HG03378 (cell line): ENCODE measurements around the gene NRG2.

Experiments
- ATAC-seq: cut with Tn5 transposase; IDR thresholded peaks from one replicate; pipeline ENCODE4 v1.9.1; 2021; ENCODE audit warnings: mild to moderate bottlenecking, moderate library complexity; ENCODE audit not compliant: unreplicated experiment

Gene NRG2

DNA sequence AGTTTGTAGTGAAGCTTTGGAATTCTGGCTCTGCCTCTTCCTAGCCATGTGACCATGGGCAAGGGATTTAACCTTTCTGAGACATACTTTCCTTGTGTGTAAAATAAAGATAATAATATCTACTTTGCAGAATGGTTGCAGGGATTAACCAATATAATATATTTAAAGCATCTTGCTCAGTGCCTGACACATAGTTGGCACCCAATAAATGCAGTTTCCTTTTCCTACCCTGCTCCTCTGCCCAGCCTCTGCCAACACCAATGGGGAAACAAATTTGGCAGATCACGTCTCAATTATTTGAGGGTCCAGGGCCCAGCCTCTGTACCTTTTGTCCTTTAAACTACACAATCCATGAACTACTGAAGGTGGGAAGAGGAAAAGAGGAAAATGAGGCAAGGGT, 91.1 kb downstream of the NRG2 start:
- ATAC-seq = no peak

DNA sequence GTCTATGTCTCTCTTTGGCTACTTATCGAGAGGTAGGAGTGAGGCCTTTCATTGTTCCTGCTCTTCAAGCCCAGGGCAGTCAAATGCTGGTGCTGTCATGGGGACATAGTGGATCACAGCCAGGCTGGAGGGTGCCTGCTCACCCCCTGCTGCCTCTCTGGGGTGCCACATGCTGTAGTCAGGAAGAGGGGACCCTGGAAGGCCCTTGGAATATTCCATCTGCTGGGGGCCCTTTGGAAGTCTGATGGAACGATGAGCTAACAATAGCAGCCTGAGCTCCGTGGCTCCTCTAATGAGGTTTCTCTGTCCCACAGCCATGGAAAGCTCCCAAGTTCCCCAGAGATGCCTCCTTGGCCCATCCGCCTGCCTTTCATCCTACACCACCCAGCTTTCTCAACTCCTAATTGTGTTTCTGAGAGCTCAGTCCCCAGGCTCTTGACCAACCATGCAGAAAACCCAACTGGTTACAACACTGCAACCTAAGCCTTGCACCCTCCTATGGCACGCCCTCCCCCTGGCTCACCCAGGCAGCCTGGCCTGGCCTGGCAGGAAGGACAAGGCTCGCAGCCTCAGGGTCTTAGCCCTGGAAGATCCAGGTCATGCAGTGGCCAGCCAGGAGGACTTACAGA, 91.7 kb downstream of the NRG2 start:
- no peak for ATAC-seq

DNA sequence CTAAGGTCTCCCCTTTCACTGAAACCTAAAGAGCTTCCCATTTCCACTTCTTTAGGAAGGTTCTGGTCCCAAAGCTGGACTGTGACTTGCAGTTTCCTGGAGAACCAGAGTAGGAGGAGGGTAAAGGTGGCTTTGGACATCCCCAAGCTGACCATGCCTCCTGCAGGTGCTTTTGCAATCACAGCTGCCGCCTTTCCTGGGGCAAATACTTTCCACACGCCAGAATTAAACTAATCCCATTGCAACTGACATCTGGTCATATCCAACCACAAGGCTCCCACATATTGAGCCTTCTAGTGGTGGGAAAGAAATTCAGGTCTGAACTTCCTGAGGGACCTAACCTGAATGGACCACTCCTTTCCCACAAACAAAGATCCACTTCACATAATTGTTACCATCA, 92.7 kb downstream of the NRG2 start:
- no peak for ATAC-seq

DNA sequence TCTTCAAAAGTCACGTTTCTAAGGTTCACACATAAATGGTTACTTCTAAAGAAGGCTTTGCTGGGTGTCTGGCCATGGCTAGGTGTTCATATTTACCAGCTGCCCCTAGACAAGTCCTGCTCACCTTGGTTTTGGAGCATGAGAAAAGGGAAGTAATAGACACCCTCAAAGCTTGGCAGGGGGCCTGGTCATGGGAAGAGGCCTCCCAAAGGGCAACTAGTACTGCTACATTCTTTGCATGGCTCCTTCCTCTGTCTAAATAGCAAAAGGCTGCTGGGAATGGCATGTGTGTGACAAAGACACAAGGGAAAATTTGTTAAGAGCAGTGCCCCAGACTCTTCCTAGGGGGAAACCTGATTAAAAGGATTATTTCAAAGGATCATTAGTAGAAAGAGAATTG, 93.4 kb downstream of the NRG2 start:
- no peak for ATAC-seq

DNA sequence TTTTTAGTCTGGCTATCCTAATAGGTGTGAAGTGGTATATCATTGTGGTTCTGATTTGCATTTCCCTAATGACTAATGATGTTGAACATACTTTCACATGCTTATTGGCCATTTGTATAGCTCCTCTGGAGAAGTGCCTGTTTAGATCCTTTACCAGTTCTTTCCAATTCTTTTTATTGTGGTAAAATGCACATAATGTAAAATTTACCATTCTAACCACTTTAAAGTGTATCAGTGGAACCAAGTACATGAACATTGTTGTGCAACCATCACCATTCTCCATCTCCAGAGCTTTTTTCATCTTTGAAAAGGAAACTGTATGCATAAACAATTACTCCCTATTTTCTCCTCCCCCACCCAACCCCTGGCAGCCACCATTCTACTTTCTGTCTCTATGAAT, 95.4 kb downstream of the NRG2 start:
- no peak for ATAC-seq

DNA sequence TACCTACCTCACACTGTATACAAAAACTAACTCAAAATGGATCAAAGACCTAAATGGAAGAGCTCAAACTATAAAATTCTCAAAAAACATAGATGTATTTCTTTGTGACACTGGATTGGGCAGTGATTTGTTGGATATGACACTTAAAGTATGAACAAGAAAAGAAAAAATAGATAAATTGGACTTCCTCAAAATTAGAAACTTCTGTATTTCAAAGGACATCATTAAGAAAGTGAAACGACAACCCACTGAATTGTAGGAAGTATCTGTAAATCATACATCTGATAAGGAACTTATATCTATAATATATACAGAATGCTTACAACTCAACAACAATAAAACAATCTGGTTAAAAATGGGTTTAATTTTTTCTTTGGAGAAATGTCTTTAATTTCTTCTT, 96.7 kb downstream of the NRG2 start:
- ATAC-seq = no peak

DNA sequence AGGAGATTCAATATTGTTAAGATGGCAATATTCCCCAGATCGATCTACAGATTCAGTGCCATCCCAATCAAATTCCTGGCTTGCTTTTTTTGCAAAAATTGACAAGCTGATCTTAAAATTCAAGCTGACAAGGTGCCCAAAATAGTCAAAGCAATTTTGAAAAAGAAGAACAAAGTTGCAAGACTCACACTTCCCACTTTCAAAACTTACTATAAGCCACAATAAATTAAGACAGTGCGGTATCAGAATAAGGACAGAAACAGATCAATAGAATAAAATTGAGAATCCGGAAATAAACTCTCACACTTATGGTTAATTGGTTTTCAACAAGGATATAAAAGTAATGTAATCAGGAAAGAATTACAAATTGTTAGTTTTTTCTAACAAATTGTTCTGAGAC, 97.1 kb downstream of the NRG2 start:
- no peak for ATAC-seq

DNA sequence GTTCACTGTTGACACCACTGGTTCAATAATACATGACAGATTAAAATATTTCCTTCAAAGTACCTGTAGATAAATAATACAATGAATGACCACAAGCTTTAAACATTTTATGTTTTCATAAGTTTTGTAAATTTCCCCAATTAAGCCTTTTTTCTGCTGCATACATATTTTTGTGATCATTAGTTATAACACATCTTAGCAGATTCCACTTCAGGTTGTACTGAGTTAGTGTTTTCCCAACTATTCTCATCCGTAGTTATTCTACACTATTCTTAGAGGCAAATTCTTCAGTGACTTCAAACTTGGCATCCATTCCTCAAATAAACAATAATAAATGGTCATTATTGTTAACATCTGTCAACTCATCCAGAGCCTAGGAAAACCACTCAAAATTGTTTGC, 100.9 kb downstream of the NRG2 start:
- no peak for ATAC-seq

DNA sequence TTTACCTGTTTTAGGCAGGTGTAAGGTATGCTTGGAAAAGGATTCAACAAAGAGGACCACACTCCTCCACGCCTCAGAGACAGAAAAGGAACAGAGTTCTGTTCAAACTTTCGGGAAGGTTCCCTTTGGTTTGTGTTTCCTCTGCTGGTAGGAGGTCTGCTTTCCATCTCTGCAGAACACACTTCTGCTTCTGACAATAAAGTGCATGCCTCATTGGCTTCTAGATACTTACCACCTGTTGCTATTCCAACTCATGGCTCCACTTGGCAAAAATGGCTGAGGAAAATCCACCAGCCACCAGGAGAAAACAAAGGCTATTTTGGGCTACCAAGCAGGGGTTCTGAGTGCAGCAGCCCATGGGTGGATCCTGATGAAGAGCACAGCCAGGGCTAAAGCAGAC, 112.7 kb downstream of the NRG2 start:
- ATAC-seq = no peak

DNA sequence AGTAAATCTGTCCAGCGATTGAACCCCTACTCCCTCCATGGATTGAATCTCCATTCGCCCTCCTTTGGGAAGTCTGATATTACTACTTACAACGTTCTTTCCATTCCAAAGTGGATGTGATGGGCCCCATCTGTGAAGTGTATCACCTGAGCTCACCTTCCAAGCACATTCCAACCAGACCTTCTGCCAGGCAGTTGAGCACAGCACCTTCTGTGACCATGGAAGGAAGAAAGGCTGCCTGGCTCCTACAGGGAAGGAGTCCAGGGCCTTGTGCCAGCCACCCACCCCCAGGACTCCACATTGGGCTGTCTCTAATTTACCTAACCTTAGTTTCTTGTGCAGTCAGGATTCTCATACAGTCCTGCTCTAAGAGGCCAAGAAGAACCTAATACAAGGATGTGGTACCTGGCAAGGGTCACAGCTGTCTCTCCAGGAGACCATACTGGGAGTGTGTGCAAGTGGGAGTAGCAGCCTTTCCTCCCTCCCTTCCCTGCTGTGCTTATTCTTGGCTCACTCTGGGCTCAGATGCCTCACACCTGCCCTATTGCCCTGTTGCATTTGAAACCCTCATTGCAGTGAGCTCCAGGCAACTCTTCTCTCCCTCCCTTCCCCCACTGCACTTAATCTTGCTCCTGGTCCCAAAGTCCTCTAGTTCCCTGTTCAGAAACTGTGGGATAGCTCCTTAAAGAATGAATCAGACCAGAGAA, 116.1 kb downstream of the NRG2 start:
- ATAC-seq = no peak

DNA sequence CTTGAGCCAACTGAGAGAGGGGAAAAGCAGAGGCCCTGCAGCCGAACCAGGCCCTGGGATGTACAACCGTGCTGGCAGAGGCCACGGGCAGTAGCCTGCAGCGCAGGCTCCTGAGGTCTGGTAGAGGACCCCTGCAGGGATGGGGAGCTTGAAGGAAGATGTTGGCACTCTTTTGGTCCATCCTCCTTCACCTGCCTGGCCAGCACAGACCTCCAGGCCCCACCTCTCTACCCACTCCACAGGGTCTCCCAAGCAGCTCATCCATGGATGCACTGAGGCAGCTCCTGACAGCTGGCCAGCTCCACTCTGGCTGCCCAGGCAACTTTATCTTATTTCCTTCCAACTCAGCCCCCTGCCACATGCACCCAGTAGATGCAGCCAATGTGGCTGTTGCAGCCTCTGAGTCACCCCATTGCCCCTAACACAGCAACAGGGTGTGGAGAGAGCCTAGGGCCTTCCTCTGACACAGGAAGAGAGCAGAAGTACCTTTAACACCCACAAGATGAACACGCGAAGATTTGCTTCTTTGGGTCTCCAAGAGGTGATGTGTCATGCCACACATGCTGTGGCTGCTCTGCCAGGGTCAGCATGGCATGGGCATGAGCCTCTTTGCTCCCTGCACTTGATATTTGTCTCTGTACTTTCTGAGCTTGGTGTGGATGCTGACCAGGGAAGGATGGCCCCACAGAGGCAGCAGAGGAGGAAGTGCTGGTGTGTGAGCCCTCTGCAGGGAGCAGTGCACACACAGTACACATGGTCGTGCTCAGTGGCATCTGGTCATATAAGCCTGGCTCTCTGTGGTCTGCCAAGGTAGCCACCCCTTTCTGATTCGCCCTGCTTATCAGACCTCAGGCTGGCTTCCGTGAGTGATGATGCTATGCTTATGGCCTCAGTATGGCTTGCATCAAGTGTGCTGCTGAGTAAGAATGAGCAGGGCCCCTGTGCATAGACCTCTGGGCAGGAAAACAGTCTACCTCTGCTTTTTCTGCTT, 117.2 kb downstream of the NRG2 start:
- ATAC-seq = no peak

DNA sequence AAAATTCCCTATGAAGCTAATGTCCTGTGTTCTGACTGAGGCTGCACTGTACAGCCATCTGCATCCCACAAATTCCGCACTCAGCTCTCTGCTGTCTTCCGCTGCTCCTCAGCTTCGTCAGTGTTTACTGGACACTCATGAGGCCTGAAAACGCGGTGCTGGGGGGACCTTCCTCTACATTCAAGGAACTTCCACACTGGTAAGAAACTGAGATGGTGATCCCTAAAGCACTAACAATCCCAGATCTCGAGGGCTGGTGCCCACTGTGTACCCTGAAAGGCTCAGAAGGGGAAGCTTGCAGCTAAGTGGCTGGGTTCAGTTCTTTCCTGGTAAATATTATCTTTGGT, 117.9 kb downstream of the NRG2 start:
- ATAC-seq = no peak

DNA sequence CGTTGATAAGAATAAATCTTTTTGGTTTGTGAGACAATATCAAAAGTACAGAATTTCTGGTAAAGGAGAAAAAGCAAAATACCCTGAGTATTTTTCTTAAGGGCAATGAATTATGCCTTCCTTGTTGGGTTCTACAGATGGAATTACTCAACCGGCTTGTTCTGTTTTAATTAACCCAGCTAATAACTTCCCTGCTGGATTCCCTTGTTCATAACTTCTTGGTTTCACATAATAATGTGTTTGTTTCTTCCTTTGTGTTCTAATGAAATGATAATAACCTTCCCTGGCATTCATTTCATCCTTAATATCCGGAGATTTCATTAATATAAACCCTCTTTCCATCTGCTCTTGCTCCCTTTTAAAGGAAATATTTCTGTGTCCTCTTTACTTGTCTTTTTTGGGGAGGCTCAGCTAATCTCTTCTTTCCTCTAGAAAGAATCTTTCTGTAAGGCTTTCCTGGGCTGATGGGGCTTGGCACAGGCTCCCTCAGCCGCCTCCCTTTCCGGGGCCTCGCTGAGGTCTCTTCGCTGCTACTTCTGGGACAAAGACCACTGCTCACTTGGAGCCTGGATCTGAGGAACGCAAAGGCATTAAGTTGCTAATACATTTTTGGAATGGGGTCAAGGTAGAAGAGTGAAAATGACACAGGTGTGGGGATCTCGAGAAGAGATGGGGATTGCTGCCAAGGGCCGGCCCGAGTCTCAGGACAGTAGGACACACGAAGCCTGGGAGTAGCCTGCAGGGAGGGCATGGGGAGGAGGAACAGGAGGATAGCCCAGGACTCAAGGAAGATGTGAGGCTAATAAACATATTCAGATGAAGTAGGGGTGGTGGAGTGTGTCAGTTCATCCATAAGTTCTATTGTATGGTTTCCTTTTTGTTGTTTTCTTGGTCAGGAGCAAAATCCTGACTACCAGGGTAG, 118.5 kb downstream of the NRG2 start:
- no peak for ATAC-seq

DNA sequence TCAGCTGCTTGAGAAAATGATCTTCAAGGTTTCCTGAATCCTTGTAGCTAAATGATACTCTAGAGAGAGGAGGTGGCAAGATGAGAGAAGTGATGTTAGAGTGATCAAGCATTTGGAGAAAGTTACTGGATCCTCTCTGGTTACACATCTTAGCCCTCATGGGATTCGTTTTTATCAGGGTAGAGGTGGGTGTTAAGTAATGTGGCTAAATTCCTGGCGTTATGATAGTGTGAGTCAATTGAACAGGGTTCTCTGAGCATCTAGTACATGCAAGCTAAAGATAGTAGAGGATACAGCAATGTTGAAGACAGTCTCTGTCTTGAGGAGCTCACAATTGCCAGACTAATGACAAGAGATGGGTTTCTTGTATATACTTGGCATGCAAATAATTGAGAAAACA, 123.8 kb downstream of the NRG2 start:
- no peak for ATAC-seq

DNA sequence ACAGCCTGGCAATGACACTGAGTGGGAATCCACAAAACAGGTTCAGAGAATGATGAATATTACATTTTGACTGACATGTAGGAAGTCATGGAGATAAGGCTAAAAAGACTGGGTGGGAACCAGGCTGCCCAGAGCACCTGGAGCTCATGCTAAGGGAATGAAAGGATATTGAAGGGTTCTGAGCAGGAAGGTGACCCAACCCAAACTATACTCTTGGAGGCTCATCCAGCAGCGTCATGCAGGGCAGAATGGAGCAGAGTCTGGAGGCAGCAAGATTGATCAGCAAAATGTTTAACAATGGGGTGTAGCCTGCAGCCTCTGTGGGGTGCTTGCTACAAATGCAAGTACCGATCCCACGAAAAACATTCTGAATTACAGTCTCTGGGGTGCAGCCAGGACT, 127.3 kb downstream of the NRG2 start:
- no peak for ATAC-seq

DNA sequence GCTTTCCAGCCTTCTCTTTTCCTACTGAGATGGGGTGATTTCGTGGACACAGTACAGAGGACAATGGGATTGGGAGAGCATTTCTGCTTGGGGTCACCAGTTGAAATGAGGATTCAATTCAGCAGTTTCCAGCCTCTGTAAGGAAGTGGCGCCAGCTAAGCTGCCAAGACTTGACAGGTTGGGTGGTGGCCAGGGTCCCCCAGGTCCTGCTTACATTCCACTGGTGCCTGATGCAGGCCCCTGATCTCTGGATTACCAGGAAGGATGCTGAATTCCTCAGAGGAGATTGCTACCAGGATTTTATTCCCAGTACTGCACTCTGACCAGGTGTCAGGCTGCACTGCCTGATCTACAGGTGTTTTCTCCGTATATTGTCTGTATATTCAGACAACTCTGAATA, 127.8 kb downstream of the NRG2 start:
- no peak for ATAC-seq

DNA sequence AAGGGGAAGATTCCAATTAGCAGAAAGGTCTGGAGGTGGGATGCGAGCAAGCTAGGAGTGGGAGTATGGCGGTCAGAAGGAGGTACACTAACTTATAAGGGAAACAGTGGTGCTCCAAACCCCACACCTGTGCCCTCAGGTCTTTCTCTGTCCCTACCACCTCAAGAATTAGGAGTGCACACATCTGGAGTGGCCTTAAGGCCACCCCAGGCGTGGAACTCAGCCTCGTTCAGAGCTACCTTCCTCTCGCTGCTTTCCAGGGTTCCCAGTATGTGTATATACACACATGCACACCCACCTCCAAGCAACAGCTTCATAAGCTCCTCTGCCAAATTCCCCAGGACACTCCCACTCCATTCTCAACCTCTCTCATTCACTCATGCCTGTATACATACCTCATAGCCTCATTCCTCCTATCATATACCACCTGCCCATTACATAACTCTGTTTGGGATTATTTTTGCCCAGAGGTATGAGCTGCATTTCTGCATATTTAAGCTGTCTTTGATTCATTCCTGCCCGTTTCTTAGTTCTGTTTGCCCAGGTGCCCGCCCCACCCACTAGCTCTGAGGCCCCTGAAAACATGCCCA, 128.8 kb downstream of the NRG2 start:
- no peak for ATAC-seq

DNA sequence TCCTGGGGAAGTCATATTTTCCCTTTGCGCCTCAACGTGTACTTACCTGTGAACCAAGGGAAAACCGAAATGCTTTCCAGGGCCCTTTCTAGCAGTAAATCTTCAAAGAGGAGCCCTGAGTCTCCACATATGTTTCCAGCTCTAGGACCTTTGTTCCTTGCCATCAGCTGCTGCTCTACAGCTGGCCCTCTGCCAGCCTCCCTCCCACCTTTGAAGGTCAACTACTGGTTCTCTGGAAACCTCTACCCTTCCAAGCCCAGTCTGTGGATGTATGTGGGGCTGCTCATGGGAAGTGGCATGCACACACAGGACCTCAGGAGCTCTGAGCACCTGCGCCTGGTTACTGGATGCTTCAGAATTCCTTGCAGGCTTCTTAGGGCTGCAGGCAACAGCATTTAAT, 130.3 kb downstream of the NRG2 start:
- no peak for ATAC-seq

DNA sequence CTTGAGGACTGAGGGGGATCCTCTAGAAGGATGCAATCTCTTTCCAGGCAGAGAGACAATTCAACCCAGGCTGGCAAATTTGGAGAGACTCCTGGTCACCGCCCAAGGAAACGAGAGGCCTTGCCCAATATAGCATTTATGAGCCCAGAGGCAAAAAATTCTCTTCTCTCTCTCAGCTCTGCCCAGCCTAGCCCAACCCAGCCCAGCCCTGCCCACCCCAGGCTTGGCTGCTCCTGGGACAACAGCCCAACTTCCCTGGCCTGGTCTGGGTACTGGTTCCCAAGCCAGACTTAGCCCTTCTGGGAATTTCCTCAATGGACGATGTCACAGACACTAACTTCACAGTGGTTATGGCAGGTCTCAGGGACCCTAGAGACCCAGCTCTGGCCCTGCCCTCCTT, 130.9 kb downstream of the NRG2 start:
- ATAC-seq = no peak

DNA sequence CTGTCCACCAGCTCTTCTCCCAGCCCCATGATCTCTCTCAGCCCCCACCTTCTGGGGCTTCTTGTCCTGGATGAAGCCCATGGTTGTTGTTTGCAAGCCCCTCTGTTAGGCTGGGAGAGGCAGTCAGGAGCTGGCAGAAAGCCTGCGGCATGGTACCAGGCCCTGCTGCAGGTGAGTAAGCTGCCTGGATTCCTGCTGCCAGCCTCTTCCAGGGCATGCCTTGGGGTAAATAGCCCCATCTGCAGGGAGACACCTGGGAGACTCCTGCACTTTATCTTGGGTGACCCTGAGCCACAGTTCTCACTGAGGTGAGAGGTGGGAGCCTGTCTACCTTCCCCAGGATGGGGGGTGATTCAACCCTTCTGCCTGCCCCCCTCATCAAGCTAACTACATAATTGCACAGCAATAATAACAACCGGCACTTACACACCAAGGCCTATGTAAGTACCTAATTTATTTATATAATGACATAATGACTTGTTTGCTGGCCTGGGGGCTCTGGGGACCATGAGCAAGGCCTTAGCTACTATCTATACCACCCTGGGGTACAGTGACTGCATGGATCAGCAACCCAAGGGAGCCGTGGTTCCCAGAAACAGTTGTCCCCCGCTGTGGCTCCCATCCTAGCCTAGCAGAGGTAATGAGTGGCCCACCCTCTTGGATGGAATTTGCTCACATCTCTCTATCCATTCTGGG, 131.5 kb downstream of the NRG2 start:
- no peak for ATAC-seq
